CD14-positive monocyte (primary cell): ENCODE measurements around the gene PHC2. TPM values are rescaled to one million over a fixed set of nuclear protein-coding genes. Genes with fewer than 3 reads are reported as not detected.

Experiments used
- DNase-seq, 3 donors: peaks; one replicate each; pipeline ENCODE4 v3.0.0-alpha.2; 2011 to 2022
- H2AFZ ChIP-seq: 2 replicates; pipeline ENCODE4 v1.6.0; 2012; ENCODE audit warnings: mild to moderate bottlenecking, low read depth, low read length, inconsistent platforms; ENCODE audit not compliant: insufficient read depth, poor library complexity, severe bottlenecking
- H3K27ac ChIP-seq, 2 donors: 1 replicate in 1 of 2; 2 replicates in 1 of 2; pipeline ENCODE4 v1.5.1; 2012 to 2013; ENCODE audit warnings: low read length in 2 of 2, control low read depth in 1 of 2, inconsistent platforms in 1 of 2, low read depth in 1 of 2, mild to moderate bottlenecking in 1 of 2
- H3K27me3 ChIP-seq, 2 donors: one replicate each; pipeline versions ENCODE4 v1.6.0 to v1.6.1; 2011 to 2013; ENCODE audit warnings: low read length in 2 of 2; ENCODE audit not compliant: control insufficient read depth in 2 of 2, insufficient read depth in 2 of 2
- H3K36me3 ChIP-seq, 2 donors: replicated peaks in 1 of 2; 1 replicate in 1 of 2; 2 replicates in 1 of 2; pipeline versions ENCODE4 v1.5.1 to v1.6.1; 2012 to 2013; ENCODE audit warnings: low read length in 2 of 2, control low read depth in 1 of 2, inconsistent platforms in 1 of 2, mild to moderate bottlenecking in 1 of 2; ENCODE audit not compliant: insufficient read depth in 2 of 2, control insufficient read depth in 1 of 2
- H3K4me1 ChIP-seq, 2 donors: 1 replicate in 1 of 2; 2 replicates in 1 of 2; pipeline versions ENCODE4 v1.5.1 to v1.6.1; 2012 to 2013; ENCODE audit warnings: low read length in 2 of 2, control low read depth in 1 of 2, inconsistent platforms in 1 of 2, mild to moderate bottlenecking in 1 of 2, moderate library complexity in 1 of 2; ENCODE audit not compliant: insufficient read depth in 2 of 2, control insufficient read depth in 1 of 2
- H3K4me2 ChIP-seq: replicated peaks from 2 replicates; pipeline ENCODE3; 2012; ENCODE audit warnings: low read length, moderate library complexity, mild to moderate bottlenecking; ENCODE audit not compliant: poor library complexity, severe bottlenecking; ENCODE audit errors: extremely low read depth
- H3K4me3 ChIP-seq, 3 experiments: fragments of 200-600 bp in 1 of 3; sonication (generic) in 1 of 3; replicated peaks in 1 of 3; 1 replicate in 2 of 3; 2 replicates in 1 of 3; pipeline ENCODE4 v1.5.1; 2011 to 2013; ENCODE audit warnings: low read length in 3 of 3, mild to moderate bottlenecking in 3 of 3, control low read depth in 2 of 3, low read depth in 2 of 3, inconsistent platforms in 1 of 3, moderate library complexity in 1 of 3
- H3K79me2 ChIP-seq: 2 replicates; pipeline ENCODE4 v1.6.0; 2012; ENCODE audit warnings: mild to moderate bottlenecking, control low read depth, inconsistent platforms, low read length, moderate library complexity; ENCODE audit not compliant: insufficient read depth
- H3K9ac ChIP-seq: 2 replicates; pipeline ENCODE4 v1.6.0; 2017; ENCODE audit warnings: low read length, mild to moderate bottlenecking; ENCODE audit not compliant: insufficient read depth, poor library complexity, severe bottlenecking
- H3K9me3 ChIP-seq, 2 donors: replicated peaks in 1 of 2; 1 replicate in 1 of 2; 2 replicates in 1 of 2; pipeline versions ENCODE4 v1.5.1 to v1.6.1; 2012 to 2013; ENCODE audit warnings: low read length in 2 of 2, control low read depth in 1 of 2; ENCODE audit not compliant: control insufficient read depth in 1 of 2, insufficient read depth in 1 of 2
- H4K20me1 ChIP-seq: 2 replicates; pipeline ENCODE4 v1.6.0; 2012; ENCODE audit warnings: mild to moderate bottlenecking, low read length, control low read depth, moderate library complexity; ENCODE audit not compliant: insufficient read depth
- H3K27ac Mint-ChIP-seq, 7 donors: one replicate each; pipeline ENCODE4 v1.8.0; 2020; ENCODE audit warnings: mild to moderate bottlenecking in 7 of 7, mixed read lengths in 7 of 7, moderate library complexity in 6 of 7, inconsistent platforms in 2 of 7
- H3K27me3 Mint-ChIP-seq, 3 donors: one replicate each; pipeline ENCODE4 v1.8.0; 2021 to 2022; ENCODE audit warnings: low read depth in 3 of 3, mild to moderate bottlenecking in 3 of 3, mixed read lengths in 3 of 3, moderate library complexity in 3 of 3, inconsistent platforms in 1 of 3
- H3K36me3 Mint-ChIP-seq, 2 donors: one replicate each; pipeline ENCODE4 v1.8.0; 2020; ENCODE audit warnings: mixed read lengths in 2 of 2, inconsistent platforms in 1 of 2, mild to moderate bottlenecking in 1 of 2
- H3K4me1 Mint-ChIP-seq: one replicate; pipeline ENCODE4 v1.8.0; 2020; ENCODE audit warnings: mild to moderate bottlenecking, mixed read lengths
- H3K4me3 Mint-ChIP-seq, 2 donors: one replicate each; pipeline ENCODE4 v1.8.0; 2020; ENCODE audit warnings: mild to moderate bottlenecking in 2 of 2, mixed read lengths in 2 of 2, moderate library complexity in 1 of 2
- H3K9me3 Mint-ChIP-seq, 7 donors: one replicate each; pipeline ENCODE4 v1.8.0; 2020 to 2022; ENCODE audit warnings: mixed read lengths in 7 of 7, mild to moderate bottlenecking in 6 of 7, moderate library complexity in 6 of 7, inconsistent platforms in 2 of 7
- CTCF ChIP-seq: fragments of 200-600 bp; IDR thresholded peaks from one replicate; pipeline ENCODE4 v1.8.0; 2022; ENCODE audit warnings: antibody characterized with exemption, mild to moderate bottlenecking
- WGBS: methylation state at CpG from one replicate; pipeline ENCODE4 v1.1.5; 2013; ENCODE audit warnings: missing lambda C conversion rate; ENCODE audit not compliant: insufficient coverage; 5-methylcytosine and 5-hydroxymethylcytosine counted together
- intact Hi-C, 2 donors: fragments of 100-400 bp; cut with micrococcal nuclease; formaldehyde crosslinking; loops; one replicate each; pipeline versions ENCODE4 v1.15.0 to v1.15.1; 2023
- polyA plus RNA-seq, 3 donors: library from polyadenylated mRNA; depleted of rRNA in 1 of 3; unstranded in 2 of 3; stranded (reverse) in 1 of 3; fragments of 300-500 nt in 2 of 3; fragments of >200 nt in 1 of 3; fragmentation: Illumina TruSeq in 2 of 3; gene quantifications; 1 replicate in 2 of 3; 2 replicates in 1 of 3; pipeline ENCODE4 v1.2.3, GENCODE V29; 2012 to 2021

PHC2 gene
- polyA plus RNA-seq, 3 donors = 18.9 to 85.3 (median 53.1) TPM

GRCh38 chr1:33346927-33347649 lies 83.8 kb downstream of the PHC2 start:
- Mint-ChIP-seq H3K4me1 (peaks cover 72% of the 10 kb centered on the region), H3K27me3 (peaks cover 0 to 4% (median 0%) of the 10 kb centered on the region in 3 donors)
- peak overlapping the region; percentile 6 to 94 (median 92) for H3K4me3 ChIP-seq

GRCh38 chr1:33346533-33346926 lies 84.4 kb downstream of the PHC2 start:
- H3K9ac ChIP-seq = peak overlapping the region; percentile 0
- H3K27ac ChIP-seq = peak overlapping the region in 1 of 2 donors; percentile 68
- H4K20me1 ChIP-seq = peaks cover 75% of the 10 kb centered on the region
- no CpG with 5 or more reads among the region's 3 CpGs for WGBS
- no peak for DNase-seq
- peaks cover 8 to 37% of the 10 kb centered on the region in 2 donors for H3K36me3 ChIP-seq
- Mint-ChIP-seq H3K27me3 (peaks cover 0 to 3% (median 0%) of the 10 kb centered on the region in 3 donors), H3K4me3 (peak overlapping the region; percentile 79 to 96), H3K9me3 (no peaks in the 10 kb centered on the region), H3K36me3 (peaks cover 39 to 52% of the 10 kb centered on the region in 2 donors), H3K27ac (peak overlapping the region; percentile 55 to 91 (median 84)), H3K4me1 (peaks cover 77% of the 10 kb centered on the region)
- H3K4me3 ChIP-seq = peak overlapping the region in 1 of 3 experiments; percentile 94
- H3K27me3 ChIP-seq = no peaks in the 10 kb centered on the region
- no peak for TF ChIP-seq CTCF
- peaks cover 50 to 83% of the 10 kb centered on the region in 2 donors for H3K4me1 ChIP-seq
- intact Hi-C loops = no loop called here
- peak overlapping the region; percentile 91 for H3K4me2 ChIP-seq
- H3K79me2 ChIP-seq = peaks cover 80% of the 10 kb centered on the region
- H3K9me3 ChIP-seq = no peaks in the 10 kb centered on the region
- no peak overlapping the region for H2AFZ ChIP-seq

More at GRCh38 chr1:33346927-33347649, 83.8 kb downstream of the PHC2 start:
- Histone ChIP-seq H3K27ac (peak overlapping the region; percentile 21 to 68), H3K4me2 (peak overlapping the region; percentile 91), H3K27me3 (no peaks in the 10 kb centered on the region), H3K9ac (peak overlapping the region; percentile 0), H3K79me2 (peaks cover 74% of the 10 kb centered on the region), H3K4me1 (peaks cover 45 to 78% of the 10 kb centered on the region in 2 donors), H3K36me3 (peaks cover 4 to 32% of the 10 kb centered on the region in 2 donors), H3K9me3 (no peaks in the 10 kb centered on the region), H4K20me1 (peaks cover 70% of the 10 kb centered on the region), H2AFZ (no peak overlapping the region)
- intact Hi-C loops = loop anchor here in 1 of 2 donors (1.0 kb wide), 1 partner anchor 8 kb away; no protein-coding TSS in a partner anchor
- WGBS = 6% methylated on average over 1 of the region's 2 CpGs
- no peaks in the 10 kb centered on the region for H3K9me3 Mint-ChIP-seq
- peak; percentile 57 to 73 (median 64) for DNase-seq
- TF ChIP-seq CTCF = no peak
- peak overlapping the region; percentile 68 to 91 (median 84) for H3K27ac Mint-ChIP-seq
- H3K4me3 Mint-ChIP-seq = peak overlapping the region; percentile 79 to 96
- H3K36me3 Mint-ChIP-seq = peaks cover 38 to 46% of the 10 kb centered on the region in 2 donors
